ENCODE measurements around the gene LAMB1.
A peak's percentile ranks its signal among the peaks of the same experiment; 100 is the strongest.

The LAMB1 gene

DNA sequence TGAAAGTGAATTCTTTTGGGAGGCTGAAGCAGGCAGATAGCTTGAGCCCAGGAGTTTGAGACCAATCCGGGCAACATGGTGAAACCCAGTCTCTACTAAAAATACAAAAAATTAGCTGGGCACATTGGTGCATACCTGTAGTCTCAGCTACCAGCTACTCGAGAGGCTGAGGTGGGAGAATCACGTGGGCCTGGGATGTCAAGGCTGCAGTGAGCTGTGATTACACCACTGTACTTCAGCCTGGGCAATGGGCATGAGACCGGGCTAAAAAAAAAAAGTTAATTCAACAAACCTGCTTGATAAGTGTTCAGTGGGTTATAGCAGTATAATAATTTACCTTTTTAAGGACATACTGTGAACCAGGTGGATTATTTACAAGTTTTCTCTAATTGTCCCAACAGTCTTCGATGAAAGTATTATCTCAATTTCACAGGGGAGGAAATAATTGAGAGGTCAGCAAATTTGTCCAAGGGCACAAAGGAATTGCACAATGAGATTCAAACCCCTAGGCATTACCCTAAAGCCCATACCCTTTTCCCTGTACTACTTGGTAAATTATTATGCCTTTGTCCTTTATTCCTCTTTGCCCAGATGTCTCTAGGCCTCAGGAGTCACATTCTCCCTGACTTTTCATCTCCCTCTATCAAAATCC is 125.1 kb downstream of the LAMB1 start:
- no peak for DNase-seq (ENCODE audit: low read depth)

DNA sequence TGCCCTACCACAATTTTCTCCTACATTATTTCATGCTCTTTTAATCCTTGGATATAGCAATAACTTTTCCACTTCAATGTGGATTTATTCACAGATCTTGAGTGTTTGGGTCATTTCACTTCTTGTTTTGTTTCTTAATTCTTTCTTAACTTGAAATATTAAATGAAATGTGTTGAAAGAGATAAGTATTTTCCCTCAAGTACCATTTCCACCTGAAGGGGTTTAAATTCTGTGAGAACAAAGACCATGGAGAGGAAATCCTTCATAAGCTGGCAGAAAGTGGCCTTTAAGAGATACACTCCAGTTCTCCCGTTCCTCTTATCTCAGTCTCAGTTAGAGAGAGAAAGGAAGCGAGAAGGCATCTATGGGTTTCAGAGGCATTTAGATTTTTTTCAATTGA is 126.0 kb downstream of the LAMB1 start:
- no peak for DNase-seq (ENCODE audit: low read depth)

DNA sequence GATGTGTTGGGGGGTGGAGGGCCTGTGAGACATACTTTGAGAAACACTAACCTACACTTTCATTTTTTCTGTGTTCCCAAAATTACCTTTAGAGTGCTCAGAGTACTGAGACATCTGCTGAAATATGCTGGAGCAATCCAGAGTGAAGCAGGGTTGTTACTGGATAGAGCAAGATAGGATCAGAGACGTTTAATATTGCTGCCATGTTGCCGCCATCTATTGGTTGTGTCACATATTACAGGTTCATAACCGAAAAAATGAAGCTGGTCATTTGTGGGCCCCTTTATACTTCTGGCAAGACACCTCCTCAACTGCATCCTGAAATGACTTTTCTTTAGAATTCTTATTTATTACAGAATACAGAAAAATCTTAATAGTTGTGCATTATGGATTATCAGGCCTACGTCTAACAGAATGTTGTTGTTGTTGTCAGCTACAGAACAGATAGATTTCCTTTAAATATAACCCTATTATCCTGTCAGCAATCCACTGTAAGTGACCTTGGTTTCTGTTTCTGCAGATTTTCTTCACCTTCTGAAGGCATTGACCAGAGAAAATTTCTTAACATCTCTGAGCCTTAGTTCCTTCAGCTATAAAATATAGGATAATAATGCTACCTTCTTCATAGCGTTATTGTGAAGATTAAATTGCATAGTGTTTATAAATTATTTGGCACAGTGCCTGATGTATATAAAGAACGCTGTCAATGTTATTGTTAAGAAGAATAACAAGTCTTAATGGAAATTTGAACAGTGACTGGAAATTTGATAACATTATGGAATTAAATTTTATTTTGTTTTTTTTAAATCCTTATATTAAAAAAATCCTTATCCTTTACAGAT is 128.1 kb downstream of the LAMB1 start:
- DNase-seq (ENCODE audit: low read depth) = peak; percentile 20

DNA sequence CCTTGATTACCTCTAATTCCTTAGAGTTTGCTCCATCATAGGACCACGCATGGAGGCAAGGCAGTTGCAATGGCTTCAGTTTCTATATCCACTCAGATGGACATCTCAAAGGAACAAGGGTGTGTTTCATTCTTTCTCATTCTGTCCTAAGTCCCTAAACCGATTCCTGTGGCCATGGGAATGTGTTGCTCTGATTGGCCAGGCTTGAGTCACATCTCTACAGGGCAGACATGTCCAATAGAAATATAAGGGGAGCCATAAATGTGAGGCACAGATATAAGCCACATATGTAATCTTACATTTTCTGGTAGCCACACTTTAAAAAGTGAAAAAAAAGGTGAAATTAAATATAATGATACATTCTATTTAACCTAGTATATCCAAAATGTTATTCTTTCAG is 128.8 kb downstream of the LAMB1 start:
- DNase-seq (ENCODE audit: low read depth) = no peak

Measured in activated T-cell treated with anti-CD3 and anti-CD28 coated beads for 24 hours (primary cell).